SK-N-SH treated with all-trans-retinoic acid at 6 μM for 48 hours (cell line): Measurements from ENCODE around the gene SERP2.

Source experiments
- ARNTL ChIP-seq: fragments of 450-650 bp; formaldehyde crosslinking; IDR thresholded peaks from 2 replicates; pipeline ENCODE4 v1.5.0; 2020; ENCODE audit warnings: low read depth, mild to moderate bottlenecking, moderate library complexity, borderline replicate concordance
- CREB5 ChIP-seq: fragments of 250-450 bp; sonication (Bioruptor Pico); IDR thresholded peaks from 2 replicates; pipeline ENCODE4 v1.5.1; 2020; ENCODE audit warnings: low read depth, mild to moderate bottlenecking, moderate library complexity
- GLIS3 ChIP-seq: fragments of 250-450 bp; sonication (Bioruptor Pico); IDR thresholded peaks from 2 replicates; pipeline ENCODE4 v1.5.0; 2020; ENCODE audit warnings: mild to moderate bottlenecking, moderate library complexity
- ISL1 ChIP-seq: fragments of 250-450 bp; sonication (Bioruptor Pico); IDR thresholded peaks from 2 replicates; pipeline ENCODE4 v2.1.2; 2022; ENCODE audit warnings: mild to moderate bottlenecking, moderate library complexity
- OSR1 ChIP-seq: fragments of 250-450 bp; sonication (Bioruptor Pico); IDR thresholded peaks from 2 replicates; pipeline ENCODE4 v1.8.0; 2022; ENCODE audit warnings: moderate library complexity, mild to moderate bottlenecking, inconsistent platforms
- PATZ1 ChIP-seq: fragments of 250-450 bp; sonication (Bioruptor Pico); IDR thresholded peaks from 2 replicates; pipeline ENCODE4 v1.8.0; 2020; ENCODE audit warnings: mild to moderate bottlenecking, moderate library complexity, borderline replicate concordance
- POU6F1 ChIP-seq: fragments of 250-450 bp; sonication (Bioruptor Pico); IDR thresholded peaks from 2 replicates; pipeline ENCODE4 v1.8.0; 2021; ENCODE audit warnings: low read depth, mild to moderate bottlenecking, moderate library complexity, borderline replicate concordance
- RARB ChIP-seq: fragments of 250-450 bp; sonication (Bioruptor Pico); IDR thresholded peaks from 2 replicates; pipeline ENCODE4 v1.8.0; 2021; ENCODE audit warnings: mild to moderate bottlenecking, moderate library complexity
- SNAI2 ChIP-seq: fragments of 250-450 bp; sonication (Bioruptor Pico); IDR thresholded peaks from 2 replicates; pipeline ENCODE4 v1.5.0; 2020; ENCODE audit warnings: mild to moderate bottlenecking, moderate library complexity
- TCF4 ChIP-seq: fragments of 250-450 bp; sonication (Bioruptor Pico); IDR thresholded peaks from 2 replicates; pipeline ENCODE4 v1.8.0; 2021; ENCODE audit warnings: mild to moderate bottlenecking, moderate library complexity, borderline replicate concordance
- ZFP3 ChIP-seq: fragments of 250-450 bp; sonication (Bioruptor Pico); IDR thresholded peaks from 2 replicates; pipeline ENCODE4 v1.5.0; 2020; ENCODE audit warnings: mild to moderate bottlenecking, moderate library complexity
- ZNF565 ChIP-seq: fragments of 450-650 bp; formaldehyde crosslinking; conservative IDR thresholded peaks from 2 replicates; pipeline ENCODE4 v1.5.0; 2020; ENCODE audit warnings: low read depth, mild to moderate bottlenecking, moderate library complexity
- ZNF70 ChIP-seq: fragments of 450-650 bp; formaldehyde crosslinking; IDR thresholded peaks from 2 replicates; pipeline ENCODE4 v1.5.0; 2020; ENCODE audit warnings: mild to moderate bottlenecking, moderate library complexity

DNA sequence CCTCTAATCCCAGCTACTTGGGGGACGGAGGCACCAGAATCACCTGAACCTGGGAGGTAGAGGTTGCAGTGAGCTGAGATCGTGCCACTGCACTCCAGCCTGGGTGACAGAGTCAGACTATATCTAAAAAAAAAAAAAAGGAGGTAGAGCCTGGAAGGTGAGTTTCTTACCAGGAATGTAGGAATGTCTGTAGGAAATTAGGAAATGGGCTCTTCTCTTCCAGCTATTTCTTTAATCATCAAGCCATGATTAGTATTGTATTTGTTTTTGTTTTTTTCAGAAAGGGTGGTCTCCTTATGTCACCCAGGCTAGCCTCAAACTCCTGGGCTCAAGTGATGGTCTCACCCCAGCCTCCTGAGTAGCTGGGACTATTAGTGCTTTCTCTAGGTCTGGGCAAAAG lies 26.3 kb upstream of the SERP2 start:
- no peak for TF ChIP-seq PATZ1
- no peak for TF ChIP-seq RARB (CRISPR knock-in tag)
- TF ChIP-seq ZNF70 (CRISPR knock-in tag): no peak
- no peak for TF ChIP-seq ARNTL (CRISPR knock-in tag)
- no peak for TF ChIP-seq ISL1
- TF ChIP-seq SNAI2 (CRISPR knock-in tag): no peak
- no peak for TF ChIP-seq TCF4 (CRISPR knock-in tag)
- no peak for TF ChIP-seq OSR1 (CRISPR knock-in tag)
- no peak for TF ChIP-seq CREB5 (CRISPR knock-in tag)
- TF ChIP-seq POU6F1: no peak
- no peak for TF ChIP-seq GLIS3
- TF ChIP-seq ZFP3: no peak
- no peak for TF ChIP-seq ZNF565 (CRISPR knock-in tag)
